GM21786 (cell line): ENCODE data around the gene MYBPHL.

Experiments
- ATAC-seq: cut with Tn5 transposase; IDR thresholded peaks from one replicate; pipeline ENCODE4 v1.9.1; 2021; ENCODE audit not compliant: unreplicated experiment

The MYBPHL gene

DNA sequence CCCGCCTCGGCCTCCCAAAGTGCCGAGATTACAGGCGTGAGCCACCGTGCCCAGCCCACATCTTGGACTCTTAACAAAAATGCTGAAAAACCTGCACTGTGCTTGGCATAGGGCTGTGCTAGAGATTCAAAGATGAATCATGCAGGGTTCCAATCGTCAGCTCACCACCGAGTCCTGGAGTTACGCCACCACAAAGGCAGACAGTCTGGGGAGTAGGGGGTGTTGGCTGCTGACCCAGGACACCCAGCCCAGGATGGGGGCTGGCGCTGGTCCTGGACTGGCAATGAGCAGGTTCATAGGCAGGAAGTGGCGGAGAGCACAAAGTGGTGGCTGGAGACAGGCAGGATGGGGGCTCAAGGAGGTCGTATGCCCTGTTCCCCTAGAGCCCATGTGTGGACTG, 39.8 kb downstream of the MYBPHL start:
- no peak for ATAC-seq

DNA sequence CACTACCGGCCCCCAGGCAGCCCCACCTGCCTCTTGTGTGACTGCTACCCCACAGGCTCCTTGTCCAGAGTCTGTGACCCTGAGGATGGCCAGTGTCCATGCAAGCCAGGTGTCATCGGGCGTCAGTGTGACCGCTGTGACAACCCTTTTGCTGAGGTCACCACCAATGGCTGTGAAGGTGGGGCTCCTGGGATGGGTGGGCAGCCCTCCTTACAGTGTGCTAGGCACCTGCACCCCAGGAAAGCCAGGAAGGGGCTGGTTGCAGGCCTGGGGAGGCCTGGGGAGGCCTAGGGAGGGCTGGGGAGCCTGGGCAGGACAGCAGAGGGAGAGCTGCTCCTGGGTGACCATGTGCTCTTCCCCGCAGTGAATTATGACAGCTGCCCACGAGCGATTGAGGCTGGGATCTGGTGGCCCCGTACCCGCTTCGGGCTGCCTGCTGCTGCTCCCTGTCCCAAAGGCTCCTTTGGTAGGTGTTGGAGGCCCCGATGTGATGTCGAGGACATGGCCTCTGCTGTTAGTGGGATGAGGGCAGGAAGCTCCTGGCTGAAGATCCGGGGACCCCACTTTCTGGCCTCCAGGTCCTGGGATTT, 41.0 kb downstream of the MYBPHL start:
- ATAC-seq, result no peak

DNA sequence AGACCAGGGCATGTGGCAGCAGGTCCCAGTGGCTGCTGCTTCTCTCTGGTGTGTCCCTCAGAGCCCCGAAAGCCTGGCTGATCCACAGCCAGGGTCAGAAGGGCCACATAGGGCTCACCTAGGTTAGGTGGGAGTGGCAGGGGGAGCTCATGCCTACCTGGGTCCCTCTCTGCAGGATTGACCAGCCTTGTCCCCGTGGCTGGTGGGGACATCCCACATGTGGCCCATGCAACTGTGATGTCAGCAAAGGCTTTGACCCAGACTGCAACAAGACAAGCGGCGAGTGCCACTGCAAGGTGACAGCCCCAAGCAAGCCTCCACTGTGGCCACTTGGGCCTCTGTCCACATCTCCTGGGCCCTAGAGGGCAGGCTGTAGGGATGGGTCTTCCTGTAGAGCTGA, 41.8 kb downstream of the MYBPHL start:
- no peak for ATAC-seq

DNA sequence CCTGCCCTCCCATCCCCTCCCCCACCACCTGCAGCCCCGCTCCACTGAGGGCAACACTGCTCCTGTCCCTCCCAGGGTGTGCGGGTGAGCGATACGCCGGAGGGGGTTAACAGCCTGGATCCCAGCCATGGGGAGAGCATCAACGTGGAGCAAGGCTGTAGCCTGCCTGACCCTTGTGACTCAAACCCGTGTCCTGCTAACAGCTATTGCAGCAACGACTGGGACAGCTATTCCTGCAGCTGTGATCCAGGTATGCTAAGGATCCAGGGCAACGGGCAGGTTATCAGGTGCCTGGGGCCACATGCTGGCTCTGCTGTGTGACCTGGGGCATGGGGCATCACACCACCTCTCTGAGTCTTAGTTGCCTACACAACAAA, 42.4 kb downstream of the MYBPHL start:
- ATAC-seq, result no peak

DNA sequence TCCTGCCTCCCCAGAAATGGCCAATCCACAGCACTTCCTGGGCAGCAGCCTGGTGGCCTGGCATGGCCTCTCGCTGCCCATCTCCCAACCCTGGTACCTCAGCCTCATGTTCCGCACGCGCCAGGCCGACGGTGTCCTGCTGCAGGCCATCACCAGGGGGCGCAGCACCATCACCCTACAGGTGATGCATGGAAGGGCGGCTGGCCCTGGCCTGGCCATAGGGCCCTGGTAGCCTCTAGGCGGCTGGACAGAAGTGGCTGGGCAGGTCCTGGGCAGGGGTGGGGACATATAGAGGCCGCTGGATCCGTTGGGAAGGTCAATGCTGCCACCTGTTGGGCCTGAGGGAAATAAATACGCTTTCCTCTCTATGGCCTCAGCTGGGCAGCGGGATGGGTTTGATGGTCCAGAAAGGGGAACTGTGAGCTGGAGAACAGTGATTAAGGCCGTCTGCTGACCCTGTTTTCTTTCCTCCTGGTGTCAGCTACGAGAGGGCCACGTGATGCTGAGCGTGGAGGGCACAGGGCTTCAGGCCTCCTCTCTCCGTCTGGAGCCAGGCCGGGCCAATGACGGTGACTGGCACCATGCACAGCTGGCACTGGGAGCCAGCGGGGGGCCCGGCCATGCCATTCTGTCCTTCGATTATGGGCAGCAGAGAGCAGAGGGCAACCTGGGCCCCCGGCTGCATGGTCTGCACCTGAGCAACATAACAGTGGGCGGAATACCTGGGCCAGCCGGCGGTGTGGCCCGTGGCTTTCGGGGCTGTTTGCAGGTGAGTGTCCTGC, 43.0 kb downstream of the MYBPHL start:
- ATAC-seq, result no peak

DNA sequence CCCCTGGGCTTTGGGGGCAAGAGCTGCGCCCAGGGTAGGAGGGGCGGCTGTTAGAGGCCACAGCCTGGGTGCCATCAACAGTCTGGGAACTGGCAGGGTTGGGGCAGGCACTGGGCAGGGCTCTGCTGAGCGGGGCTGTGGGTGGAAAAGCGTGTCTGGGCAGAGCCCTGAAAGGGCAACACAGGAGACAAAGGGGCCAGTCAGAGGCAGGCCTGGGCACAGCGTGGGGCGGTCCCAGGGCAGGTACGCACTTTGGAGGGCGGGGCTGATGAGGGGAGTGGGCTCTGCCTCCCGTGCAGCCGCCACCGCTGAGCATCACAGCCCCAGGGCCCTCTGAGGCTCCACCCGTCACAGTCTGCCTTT, 43.6 kb downstream of the MYBPHL start:
- no peak for ATAC-seq

DNA sequence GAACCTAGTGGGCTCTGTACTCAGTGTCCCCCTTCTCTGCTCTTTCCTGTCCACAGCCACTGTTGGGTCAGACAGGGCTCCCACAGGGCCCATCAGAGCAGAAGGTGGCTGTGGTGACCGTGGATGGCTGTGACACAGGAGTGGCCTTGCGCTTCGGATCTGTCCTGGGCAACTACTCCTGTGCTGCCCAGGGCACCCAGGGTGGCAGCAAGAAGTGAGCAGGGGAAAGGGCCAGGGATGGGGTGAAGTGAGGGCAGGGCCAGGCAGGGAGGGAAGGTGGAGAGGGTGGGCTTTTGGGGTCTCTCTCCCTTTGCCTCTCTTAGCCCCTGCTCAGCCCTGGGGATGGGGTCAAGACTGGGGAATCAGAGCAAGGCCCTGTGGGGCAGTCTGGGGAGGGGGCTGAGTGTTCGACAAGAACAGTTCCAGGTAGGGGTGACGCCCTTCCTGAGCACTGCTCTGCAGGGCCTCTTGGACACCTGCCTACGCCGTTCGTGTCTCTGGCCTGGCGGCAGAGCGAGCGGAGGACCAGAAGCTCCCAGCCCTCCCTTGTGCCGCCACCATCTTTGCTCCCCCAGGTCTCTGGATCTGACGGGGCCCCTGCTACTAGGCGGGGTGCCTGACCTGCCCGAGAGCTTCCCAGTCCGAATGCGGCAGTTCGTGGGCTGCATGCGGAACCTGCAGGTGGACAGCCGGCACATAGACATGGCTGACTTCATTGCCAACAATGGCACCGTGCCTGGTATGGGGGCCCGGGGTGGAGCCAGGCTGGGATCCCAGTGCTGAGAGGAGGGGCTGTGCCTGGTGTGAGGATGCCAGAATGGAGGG, 44.4 kb downstream of the MYBPHL start:
- ATAC-seq, result no peak

DNA sequence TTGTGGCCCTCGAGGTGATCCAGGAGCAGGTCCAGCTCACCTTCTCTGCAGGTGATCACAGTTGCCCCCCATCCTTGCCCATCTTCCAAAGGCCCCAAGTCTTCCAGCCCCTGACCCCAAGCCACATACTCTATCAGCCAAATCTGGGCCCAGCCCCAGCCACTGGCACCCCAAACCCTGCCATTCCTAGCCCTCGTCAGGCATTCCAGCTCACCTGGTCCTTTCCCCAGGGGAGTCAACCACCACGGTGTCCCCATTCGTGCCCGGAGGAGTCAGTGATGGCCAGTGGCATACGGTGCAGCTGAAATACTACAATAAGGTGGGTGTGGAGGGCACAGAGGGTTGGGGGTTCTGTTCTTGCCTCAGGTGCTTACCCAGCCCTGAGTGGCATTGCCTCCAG, 45.2 kb downstream of the MYBPHL start:
- ATAC-seq, result no peak

DNA sequence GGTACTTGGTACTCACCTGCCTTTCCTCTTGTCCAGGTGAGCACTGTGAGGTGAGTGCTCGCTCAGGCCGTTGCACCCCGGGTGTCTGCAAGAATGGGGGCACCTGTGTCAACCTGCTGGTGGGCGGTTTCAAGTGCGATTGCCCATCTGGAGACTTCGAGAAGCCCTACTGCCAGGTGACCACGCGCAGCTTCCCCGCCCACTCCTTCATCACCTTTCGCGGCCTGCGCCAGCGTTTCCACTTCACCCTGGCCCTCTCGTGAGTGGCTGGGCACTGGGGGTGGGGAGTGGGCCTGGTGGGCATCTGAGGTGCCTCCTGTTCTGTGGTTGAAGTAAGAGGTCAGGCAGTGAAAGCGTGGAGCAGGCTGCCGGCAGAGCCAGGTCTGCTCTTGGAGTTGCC, 45.8 kb downstream of the MYBPHL start:
- ATAC-seq, result no peak

DNA sequence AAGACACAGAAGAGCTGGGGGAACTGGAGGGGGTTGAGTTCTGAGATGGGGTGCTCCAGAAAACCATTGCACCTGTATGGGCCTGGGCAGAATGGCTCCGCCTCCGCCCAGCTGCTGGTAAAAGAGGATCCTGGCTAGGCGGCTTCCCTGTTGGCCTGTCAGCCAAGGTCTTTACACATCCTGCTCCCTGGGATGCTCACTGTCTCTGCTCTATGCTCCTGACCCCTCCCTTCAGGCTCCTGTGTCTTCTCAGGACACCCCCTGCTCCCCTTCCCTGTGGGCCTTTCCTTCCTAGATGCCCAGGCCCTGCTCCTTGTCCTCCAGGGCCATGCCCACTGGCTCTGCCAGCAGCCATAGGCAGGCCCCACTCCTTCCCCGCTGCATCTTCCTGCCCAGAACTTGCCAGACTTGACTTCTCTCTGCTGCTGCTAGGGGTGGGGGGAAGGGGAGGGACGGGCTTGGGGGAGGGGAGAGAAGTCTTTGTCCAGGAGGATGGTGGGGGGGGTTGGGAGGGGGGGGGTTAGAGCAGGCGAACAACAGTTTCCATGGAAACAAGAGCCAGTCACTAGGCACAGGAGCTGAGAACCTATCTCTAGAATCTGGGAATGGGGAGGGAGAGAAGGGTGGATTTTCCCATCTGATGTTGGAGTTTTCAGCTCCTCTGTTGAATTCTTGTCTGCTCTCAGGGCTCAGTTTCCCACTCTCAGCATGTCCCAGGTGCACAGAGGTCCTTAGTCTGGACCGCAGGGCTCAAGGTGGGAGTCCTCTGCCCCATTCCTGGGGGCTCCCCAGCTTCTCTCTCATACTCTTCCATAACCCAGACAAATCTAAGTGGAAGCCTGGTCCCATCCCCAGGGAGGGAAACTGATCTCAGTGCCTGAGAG, 46.9 kb downstream of the MYBPHL start:
- ATAC-seq, result no peak

DNA sequence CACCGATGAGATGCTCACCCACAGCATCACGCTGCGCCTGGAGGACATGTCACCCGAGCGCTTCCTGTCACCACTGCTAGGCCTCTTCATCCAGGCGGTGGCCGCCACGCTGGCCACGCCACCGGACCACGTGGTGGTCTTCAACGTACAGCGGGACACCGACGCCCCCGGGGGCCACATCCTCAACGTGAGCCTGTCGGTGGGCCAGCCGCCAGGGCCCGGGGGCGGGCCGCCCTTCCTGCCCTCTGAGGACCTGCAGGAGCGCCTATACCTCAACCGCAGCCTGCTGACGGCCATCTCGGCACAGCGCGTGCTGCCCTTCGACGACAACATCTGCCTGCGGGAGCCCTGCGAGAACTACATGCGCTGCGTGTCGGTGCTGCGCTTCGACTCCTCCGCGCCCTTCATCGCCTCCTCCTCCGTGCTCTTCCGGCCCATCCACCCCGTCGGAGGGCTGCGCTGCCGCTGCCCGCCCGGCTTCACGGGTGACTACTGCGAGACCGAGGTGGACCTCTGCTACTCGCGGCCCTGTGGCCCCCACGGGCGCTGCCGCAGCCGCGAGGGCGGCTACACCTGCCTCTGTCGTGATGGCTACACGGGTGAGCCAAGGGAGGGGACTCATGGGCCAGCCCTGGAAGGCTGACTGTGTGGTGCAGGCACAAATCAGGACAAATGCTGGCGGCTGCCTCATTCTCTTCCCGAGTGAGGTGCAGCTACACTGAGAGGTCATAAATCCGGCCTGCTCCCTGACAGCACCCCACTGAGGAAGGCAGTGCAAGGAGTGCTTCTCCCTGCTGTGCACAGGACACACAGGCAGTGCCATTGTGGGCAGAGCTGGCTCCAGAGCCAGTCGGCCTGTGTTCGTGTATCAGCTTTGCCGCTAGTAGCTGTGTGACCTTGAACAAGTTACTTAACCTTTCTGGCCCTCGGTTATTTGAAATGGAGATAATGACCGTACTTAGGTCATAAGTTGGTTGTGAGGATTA, 48.0 kb downstream of the MYBPHL start:
- ATAC-seq, result no peak

DNA sequence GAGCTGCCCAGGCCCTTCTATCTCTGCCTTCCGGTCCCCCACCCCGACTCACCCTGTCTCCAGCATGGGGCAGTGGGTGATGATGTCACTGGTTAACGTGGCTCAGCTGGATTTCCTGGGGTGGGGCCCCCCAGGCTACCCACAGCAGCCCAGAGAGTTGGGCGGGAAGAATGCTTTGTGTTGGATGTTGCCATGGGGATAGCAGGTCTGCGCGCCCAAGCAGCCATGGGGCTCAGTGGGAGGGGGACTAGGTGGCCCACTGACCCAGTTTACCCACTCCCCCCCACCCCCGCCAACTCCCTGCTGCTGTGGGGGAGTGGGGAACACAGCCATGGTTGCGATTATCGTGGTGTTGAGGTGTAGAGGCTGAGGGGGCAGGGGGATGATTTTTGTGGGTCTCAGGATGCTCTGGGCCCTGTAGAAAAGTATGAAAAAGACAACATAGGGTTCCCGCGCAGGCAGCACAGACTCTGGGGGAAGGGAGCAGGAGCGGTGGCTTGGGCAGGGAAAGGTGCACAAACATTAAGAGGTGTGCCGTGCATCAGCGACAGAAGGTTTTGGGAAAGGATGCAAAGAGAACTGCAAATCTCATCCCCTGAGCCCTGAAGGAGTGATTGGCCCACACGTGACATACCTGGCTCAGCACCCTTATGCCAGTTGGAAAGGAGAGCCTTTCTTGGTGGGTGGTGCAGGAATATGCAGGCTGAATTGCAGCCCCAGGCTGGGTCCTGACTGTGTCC, 49.0 kb downstream of the MYBPHL start:
- ATAC-seq, result no peak

DNA sequence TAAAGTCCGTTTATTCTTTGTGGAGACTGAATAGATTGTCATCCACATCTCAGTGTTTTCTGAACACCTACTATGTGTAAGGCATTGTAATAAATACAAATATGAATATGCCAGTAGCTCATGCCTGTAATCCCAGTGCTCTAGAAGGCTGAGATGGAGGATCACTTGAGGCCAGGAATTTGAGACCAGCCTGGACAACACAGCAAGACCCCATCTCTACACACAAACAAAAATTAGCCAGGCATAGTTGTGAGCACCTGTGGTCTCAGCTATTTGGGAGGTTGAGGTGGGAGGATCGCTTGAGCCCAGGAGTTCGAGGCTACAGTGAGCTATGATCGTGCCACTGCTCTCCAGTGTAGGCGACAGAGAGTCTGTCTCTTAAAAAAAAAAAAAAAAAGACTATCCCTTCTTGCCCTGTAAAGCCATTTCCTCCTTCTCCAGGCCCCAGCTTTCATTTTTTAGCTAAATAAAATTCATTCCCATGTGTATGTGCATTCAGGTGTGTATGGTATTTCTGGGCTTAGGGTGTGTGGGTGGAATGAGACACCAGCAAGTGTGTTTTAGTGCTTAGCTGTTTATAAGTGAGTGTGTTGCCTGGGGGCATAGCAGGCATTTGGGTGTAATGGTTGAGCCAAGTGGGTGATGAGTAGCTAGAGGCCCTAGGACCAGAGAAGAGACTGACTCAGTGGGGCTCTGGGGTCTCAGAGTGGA, 49.7 kb downstream of the MYBPHL start:
- no peak for ATAC-seq

DNA sequence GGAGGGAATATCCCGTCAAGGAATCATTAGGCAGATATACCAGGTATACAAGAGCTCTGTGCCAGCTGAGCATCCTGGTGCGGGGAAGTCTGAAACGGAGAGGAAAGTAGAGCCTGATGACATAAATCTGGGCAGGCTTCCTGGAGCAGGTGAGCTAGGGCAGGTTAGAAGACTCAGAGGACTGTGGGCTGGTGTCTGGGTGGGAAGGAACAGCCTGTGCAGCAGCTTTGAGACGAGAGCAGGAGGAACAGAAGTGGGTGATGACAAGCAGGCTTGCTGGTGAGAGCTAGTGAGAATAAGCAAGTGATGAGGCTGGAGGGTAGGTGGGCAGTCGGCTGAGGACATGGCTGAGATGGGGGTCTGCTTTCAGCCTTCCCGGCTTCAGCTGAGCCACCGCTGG, 50.7 kb downstream of the MYBPHL start:
- ATAC-seq, result no peak

DNA sequence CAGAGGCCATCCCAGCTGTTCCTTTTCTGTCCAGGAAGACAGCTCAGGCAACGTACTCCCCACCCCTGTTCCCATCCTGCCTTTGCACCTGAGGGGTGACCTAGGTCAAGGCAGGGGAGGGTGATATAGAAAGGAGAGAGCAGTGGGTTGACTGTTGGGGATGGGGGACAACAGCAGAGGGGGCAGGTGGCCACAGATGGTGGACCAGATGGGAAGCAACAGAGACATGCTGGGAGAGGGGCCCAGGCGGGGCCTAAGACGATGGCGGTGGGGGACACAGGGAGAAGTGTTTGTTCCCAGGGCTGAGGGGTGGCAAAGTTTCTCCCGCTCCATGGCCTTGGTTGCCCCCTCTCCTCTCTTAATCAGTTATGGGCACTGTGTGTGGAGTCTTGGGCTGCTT, 51.1 kb downstream of the MYBPHL start:
- ATAC-seq, result no peak

DNA sequence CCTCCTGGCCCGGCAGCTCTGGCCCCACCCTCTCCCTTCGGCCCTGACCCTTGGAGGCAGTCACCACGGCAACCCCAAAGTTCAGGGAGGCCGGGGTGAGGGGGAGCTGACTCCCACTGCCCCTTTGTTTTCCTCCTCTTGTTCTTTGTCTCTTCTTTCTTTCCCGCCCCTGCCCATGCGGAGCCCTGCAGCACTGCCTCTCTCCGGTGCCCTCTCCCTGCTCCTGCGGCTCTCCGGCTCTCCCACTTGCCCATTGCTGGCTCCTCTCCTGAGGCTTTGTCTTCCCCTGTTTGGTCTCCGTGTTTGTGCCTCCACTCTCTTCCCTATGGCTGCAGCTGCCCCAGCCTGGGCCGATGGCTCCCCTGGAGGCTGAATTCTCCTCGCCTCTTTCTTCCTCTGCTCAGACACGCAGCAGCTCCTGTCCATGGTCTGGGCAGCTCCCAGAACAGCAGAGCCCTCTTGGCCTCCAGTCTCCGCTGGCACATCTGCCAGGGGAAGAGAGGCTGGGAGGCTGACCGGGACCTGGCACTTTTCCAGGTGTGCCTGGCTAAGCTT, 51.6 kb downstream of the MYBPHL start:
- ATAC-seq, result no peak

DNA sequence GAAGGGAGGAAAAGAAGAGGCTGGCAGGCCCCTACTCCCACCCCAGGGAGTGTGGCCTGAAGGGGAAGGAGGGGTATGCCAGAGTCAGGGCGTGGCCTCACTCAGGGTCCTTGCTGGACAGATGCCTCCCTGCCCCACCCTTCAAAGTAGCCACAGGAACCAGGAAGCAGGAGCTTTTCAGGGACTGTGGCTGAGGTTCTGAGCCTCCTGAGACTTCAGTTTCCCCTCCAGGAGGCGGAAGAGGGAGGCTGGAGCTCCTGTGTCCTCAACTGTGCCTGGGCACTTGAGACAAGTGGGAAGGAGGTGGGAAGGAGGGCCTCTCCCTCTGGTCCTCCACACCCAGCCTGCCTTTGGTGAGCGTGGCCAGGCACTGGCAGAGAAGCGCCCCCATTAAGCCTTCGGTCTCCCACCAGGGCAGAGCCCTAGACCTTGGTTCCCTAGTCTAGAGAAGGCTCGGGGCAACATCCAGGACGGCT, 52.2 kb downstream of the MYBPHL start:
- no peak for ATAC-seq
